NCI-H187 (cell line): ENCODE data around the gene TREM1.
"Not testable (repeated sequence)": the region's sequence is repeated elsewhere in the genome, so short reads cannot be mapped to it uniquely, and the experiment has no call there.

Source experiments
- DNase-seq, 2 experiments: peaks; one replicate each; lab custom pipeline; 2025; lab: John Stamatoyannopoulos, UW

Gene TREM1

DNA sequence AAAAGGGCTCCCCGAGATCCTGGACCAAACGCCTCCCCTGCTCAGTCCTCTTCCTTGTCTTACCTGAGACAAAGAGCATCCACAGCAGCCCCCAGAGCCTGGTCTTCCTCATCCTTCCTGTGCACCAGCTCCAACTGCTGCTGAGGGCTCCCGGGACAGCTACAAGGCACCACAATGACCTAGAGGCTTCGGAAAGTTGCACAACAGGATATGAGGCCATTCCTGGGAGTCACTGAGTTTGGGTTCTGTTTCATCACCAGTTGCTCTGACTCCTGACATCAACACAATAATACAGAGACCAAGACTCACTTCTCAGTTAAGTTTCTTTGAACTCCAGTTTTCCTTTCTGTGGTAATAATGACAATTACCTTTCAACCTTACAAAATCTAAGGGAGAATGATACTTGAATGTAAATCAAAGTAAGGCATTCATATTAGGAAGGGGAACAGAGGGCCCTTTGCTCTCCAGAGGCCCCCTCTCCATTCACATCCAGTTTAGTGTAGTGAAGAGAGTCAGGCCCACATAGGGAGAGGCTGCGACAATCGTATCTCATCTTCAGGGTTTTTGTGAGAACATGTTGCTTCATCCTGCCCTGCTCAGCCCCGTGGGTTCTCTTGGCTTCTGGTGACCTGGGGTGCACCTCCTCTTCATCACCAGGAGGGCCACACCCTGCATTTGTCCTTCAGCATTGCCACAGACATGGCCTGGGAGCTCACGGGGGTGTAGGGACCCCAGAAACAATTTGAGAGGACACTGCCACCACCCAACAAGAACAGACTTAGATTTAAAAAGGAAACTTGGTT is at the start of gene TREM1:
Gene TREM1 (minus strand): TSS at position 139 of the 803 bp plus-strand sequence. CDS start 27 bp downstream, at position 112.
- DNase-seq: no peak

DNA sequence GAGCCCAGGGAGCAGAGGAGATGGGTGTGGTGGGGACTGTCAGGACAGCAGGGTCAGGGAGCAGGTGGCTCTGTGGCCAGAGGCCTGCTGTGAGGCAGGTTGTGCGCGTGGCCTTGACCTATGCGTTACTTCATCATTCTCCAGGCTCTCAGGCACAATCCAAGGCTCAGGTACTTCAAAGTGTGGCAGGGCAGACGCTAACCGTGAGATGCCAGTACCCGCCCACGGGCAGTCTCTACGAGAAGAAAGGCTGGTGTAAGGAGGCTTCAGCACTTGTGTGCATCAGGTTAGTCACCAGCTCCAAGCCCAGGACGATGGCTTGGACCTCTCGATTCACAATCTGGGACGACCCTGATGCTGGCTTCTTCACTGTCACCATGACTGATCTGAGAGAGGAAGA is 49.5 kb upstream of the TREM1 start:
- no peak for DNase-seq

DNA sequence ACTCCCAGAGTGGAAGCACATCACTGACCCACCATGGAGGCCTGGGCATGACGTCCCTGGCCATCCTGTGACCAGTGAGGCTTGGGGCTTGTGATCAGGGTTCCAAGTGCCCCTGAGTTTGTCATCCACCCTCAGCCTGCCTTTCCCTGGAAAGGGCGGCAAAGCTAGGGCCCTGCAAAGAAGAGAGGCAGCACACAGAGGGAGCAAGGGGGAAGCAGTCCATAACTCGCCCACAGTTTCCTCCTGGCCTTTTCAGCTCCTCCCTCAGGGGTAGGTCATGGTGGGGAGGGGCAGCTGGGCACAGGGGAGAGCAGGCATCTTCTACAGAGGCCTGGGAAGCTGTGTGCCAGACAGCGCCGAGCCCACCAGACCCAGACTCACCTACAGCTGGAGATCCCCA is 48.8 kb upstream of the TREM1 start, which contains the start of gene NCR2:
Gene NCR2 (plus strand): TSS at position 313 of the 400 bp plus-strand sequence. CDS start 269 bp downstream, outside the sequence.
- DNase-seq: no peak

DNA sequence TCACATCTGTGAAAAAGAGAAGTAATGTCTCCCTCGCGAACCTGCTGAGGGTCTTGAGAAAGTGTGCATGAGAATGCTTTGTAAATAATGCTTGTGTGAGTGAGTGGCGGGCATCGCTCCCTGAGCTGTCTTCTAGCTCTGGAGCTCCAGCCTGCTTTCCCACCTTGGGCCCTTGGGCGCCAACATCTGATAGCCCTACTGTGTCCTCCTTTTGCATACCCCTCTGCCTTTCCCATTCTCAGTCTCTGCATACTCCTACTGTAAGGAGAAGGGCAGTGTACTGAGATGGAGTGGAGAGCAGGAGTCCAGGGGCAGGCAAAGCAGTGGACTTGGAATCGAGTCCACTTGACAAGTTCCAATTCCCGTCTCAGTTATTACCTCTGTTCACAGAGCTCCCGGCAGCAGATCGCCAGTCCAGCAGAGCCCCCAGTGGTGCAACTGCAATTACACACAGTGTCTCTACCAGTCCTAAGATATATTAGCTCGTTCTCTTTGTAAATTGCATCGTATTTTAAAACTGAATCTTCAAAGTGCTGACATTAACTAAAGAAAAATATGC is 48.1 kb upstream of the TREM1 start:
- DNase-seq: no peak

DNA sequence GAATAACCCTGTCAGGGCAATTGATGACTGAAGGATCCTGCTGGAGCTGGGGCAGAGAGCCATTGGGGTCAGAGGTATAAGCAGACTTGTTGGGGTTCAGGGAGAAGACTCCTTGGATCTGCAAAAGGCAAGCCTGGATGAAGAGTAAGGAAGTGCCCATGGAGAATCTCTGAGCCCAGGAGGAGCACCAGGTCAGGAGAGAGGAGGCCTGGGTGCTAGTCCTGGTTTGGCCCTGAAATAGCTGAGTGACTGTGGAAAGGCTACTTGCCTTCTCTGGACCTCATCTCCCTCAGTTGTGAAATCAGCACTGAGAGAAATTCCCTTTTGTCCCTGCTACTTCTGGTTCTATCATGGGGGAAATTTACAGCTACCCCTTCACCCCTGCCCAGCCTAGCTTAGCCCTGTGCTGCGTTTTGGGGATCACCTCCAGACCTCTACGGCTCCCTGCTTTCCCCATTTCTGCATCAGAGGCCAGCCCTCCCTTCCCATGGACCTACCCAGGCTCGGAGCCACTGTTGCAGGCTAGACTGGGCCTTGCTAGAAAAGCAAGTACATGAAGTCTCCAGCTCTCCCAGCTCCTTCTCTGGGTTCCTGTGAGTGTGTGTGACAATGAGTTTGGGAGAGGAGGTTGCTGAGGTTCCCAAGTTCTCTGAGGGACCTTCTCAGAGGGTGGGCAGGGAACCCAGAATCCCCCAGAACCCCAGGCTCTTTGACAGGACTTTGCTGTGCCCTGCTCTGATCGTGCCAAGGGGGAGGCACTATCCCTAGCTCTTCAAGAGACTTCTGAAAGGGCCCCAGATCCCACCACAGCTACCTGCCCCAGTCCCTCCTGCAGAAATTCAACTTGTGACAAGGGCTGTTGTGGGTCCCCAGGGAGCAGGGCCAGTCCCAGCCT is 46.6 kb upstream of the TREM1 start:
- DNase-seq: no peak

DNA sequence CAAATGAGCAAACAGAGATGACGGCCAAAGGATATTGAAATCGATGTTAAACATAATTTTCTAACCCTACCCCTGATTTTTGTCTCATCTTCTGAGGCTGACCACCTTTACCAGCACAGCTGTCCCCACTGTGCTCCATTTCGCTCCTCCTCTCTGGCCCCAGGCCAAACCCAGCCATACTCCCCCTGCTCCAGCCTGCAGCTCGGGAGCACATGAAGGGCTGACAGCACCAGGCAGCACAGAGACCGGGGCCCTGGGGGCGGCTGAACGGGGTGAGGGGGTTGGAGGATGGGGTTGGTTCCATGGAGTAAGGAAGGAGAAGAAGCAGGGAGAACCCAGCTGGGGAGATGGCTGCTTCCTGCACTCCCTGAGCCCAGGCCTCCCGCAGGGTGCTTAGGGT is 45.8 kb upstream of the TREM1 start:
- no peak for DNase-seq

DNA sequence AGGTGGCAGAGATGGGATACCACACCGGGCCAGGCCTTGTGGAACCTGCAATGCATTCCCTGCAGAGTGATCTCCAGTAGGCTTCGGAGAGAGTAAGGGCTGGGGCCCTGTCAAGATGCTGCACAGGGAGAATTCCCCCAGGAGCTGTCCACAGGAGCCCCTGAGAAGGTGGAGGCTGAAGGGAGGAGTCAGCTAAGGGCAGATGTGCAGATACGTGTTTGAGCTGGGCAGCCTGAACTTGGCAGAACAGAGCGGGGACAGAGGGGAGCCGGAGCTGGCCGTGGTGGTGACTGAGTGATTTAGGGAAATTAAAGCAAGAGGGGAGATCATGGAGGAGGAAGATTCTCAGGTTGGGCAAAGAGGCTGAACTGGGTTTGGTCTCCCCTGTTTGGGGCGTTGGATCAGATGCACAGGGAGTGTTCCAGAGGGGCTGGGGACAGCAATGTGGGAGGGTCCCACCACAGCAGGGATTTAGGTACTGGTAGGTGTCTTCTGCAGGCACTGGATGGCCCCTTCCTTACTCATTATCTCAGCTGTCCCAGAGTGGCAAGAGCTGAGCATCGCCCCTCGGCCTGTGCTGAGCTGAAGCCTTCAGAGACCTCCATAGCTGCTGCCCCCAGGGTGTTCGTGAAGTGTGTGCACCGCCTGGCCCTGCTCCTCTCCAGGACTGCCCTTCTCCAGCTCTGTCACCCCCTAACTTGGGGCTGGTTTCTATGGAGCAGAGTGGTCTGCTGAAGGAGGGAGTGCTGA is 45.1 kb upstream of the TREM1 start:
- DNase-seq: no peak

DNA sequence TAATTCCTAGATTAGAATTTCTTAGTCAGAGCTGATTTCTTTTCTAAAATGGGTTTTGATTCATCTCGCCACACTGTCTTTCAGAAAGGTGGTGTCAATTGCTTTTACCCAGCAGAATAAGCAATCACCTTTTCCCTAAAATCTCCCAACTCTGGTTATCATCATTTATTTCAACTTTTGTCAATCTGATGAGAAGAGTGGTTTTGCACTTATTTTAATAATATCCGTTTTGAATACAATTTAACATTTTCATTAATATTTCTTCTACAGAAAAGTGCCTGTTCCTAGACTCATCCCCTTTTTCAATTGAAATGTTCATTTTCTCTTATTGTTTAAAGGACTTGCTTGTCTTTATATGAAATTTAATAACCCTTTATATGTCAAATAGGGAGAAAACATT is 40.7 kb upstream of the TREM1 start:
- no peak for DNase-seq

DNA sequence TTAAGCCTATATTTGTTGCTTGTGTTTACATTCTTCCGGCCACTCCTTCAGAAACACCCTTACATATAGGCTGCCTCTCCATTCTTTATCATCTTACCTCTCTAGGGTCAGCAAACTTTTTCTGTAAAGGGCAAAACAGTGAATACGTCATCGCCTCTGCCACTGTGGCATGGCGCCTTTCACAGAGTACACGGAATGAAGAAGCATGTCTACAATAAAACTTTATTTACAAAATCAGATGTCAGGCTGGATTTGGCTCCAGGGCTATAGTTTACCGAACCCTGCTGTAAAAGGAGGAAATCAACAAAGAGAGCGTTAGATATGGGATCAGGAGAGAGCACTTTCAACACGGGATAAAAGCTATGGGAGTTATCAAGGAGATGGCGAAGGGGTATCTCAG is 39.6 kb upstream of the TREM1 start:
- DNase-seq: no peak

DNA sequence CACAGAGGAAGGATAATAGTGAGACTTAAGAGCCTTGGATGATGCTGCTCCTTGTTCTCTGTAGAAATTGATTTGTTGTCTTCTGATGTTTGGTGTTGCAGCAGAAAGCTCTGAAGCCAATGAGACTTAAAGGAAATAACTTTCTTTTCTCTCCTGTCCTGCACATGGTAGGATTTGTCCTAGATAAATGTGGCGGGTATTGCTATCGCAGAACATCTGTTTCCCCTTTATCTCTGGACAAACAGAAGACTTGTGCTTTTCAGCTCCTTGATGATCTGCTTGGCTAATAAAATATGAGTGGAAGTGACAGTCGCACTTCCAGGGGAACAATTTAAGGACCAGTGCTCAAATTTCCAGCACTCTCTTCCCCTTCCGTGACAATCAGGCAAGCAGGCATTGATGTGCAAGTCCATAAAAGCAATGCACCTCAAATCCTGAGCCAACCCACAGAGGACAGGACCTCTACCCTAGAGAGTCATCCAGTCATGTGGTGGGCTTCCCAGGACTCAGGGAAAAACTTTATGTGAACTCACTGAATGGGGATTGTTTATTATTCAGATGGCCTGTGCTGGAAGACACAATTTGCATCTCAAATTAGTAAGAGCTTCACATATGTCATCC is 39.1 kb upstream of the TREM1 start:
- no peak for DNase-seq

DNA sequence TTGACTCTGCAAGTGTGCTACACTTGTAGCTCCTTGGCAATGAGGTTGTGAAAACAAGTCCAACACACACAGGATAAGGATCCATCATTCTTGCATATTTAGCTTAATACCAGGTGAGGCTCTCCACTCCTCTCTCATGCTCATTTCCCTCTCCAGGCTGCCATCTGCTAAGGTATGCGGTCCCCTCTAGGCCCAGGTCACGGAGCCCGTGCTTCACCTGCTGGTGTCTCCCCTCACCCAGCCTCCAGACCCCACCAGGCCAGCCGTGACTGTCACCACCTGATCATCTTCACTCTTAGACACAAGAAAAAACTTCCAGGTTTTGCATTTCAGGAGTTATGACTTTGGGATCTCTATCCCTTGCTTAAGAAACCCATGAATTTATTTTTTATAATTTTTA is 34.7 kb upstream of the TREM1 start:
- DNase-seq: no peak

DNA sequence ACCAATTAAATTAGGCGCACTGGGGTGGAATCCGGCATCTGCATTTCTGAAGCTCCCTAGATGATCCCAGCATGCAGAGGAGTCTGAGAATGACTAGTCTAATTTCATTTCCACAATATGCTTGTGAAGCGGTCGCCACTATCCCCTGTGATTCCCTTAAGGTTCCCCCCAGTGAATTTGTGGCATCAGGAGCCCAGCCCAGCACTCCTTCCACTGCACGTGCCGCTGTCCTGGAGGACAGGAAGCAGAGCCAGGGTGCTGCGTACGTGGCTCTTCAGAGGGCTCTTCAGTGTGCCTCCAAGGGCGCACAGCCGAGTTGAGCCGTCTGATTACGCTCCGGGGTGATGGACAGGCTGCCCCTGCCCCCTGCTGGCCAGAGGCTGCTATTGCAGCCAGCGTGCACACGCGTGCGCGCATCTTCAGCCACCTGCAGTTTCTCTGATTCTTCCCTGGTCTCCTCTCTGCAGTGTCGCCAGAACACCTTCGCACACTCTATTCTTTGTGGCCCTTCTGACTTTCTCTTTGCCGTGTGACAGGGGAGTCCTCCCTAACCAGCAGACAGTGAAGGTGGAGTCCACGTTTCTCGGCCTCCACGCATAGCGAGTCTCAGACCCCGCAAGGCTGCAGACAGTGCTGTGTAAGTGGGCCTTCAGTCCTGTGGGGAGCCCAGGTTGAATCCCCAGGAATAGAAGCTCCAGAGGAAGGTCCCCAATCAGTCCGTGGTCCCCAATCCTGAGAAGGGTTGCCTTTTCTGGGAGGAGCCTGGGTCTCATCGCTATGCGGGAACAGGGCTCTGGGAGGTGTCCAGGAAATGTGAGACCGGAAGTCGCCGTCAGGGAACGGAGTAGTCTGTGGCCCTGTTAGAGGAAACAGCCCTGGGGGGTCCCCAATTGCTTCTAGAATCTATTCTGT is 32.4 kb upstream of the TREM1 start:
- DNase-seq: peak; percentile 87 to 91

DNA sequence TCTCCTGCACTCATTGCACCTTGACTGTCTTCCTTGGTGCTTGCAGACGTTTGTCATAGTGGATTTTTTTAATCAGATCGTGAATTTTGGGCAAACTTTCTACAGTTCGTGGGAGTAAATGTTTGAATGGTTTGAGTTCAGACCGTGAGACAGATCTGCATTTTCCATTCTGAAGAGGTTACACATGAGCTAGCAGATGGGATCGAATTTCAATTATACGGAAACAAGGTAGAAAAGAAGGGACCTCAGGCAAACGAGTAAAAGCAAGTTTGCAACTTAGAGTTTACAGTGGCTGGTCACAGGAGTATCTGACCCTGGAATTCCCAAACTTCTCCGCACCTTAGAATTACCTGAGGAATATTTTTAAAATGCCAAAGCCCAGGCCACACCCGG is 31.8 kb upstream of the TREM1 start:
- no peak for DNase-seq

DNA sequence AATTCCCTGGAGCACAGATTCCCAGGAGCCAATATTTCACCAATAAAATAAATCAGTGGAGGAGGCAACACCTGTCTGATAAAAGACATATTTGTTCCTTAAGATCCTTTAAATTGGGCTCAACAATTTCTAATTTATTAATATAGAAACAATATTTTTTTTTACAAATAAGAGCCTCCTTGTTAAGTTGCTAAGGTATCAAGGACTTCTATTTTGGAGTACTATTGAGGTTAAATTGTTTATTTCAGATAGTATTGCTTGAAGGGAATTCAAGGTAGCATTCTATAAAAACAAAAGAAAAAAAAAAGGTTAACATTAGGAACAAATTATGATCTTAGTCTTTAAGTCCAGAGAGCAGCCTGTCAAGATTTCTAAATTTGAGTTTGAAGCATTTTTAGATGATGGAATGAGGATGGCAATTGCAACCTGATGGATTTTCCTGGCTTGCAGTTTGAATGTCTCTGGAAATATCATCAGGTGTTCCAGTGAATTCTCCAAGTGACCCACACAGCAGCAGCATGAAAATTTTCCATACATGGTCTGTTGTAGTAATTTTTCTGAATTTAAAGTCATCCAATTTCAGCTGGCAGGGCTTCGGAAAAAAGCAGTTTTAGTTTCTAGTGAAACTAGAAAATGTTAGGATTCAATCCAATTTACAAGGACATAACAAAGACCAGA is 29.6 kb upstream of the TREM1 start:
- DNase-seq: no peak

DNA sequence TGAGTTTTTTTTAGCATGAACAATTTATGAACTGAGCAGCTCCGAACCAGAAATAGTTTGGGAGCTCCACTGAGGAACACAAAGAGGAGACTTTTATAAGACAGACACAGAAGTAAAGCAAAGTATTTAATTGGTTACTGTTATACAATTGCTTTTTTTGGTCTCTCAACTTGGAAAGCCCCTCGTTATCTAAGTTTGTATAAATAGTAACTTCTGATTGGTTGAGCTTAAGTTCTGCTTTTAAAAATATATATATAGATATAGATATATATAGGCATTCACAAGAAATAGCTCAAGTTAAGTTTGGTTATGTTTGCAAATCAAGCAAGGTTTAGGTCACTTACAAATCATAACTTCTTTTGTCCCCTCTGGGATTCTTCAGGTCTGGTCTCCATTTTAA is 28.7 kb upstream of the TREM1 start:
- no peak for DNase-seq

DNA sequence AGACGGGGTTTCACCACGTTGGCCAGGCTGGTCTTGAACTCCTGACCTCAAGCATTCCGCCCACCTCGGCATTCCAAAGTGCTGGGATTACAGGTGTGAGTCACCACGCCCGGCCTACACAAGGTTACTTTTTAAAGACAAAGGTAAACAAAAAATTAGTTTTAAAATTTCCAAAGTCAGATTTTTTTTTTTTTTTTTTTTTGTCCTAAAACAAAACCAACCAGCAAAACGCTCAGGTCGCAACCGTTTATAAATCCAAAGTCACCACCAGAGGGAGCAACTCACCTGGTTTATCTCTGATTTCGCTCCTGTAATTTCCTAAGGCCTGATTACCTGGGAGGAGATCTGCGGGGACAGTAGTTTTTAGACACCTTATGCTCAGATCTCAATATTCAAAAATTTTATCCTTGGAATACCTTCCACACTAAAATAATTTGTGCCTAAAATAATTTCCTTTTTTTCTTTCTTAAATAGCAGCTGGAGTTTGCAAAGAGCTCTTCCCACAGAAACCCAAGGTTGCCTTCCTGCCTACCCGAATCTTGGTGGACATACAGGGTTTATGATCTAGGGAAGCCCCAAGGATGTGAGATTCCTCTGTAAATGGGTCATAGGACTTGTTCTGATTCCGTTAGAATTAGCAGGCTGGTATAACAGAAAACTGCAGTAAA is 19.8 kb upstream of the TREM1 start:
- DNase-seq: peak; percentile 39 to 47

DNA sequence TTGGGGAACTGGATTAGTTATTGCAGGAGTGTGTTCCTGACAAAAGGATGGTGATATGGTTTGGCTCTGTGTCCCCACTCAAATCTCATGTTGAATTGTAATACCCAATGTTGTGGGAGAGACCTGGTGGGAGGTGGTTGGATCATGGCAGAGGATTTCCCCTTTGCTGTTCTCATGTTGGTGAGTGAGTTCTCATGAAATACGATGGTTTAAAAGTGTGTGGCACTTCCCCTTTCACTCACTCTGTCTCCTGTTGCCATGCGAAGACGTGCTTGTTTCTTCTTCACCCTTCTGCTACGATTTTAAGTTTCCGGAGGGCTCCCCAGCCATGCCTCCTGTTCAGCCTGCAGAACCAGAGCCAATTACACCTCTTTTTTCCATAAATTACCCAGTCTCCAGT is 16.2 kb upstream of the TREM1 start:
- DNase-seq: no peak

DNA sequence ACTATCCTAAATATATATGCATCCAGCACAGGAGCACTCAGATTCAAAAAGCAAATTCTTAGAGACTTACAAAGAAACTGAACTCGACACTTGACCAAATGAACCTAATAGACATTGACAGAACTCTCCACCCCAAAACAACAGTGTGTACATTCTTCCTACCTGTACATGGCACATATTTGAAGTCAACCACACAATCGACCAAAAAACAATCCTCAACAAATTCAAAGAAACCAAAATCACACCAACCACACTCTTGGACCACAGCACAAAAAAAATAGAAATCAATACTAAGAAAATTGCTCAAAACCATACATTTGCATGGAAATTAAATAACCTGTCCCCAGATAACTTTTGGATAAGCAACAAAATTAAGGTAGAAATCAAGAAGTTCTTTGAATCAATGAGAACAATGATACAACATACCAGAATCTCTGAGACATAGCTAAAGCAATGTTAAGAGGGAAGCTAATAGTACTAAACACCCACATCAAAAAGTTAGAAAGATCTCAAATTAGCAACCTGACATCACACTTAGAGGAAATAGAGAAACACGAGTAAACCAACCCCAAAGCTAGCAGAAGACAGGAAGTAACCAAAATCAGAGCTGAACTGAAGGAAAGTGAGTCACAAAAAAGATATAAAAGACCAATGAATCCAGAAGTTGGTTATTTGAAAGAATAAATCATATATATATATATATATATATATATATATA is 12.5 kb upstream of the TREM1 start:
- DNase-seq: no peak

DNA sequence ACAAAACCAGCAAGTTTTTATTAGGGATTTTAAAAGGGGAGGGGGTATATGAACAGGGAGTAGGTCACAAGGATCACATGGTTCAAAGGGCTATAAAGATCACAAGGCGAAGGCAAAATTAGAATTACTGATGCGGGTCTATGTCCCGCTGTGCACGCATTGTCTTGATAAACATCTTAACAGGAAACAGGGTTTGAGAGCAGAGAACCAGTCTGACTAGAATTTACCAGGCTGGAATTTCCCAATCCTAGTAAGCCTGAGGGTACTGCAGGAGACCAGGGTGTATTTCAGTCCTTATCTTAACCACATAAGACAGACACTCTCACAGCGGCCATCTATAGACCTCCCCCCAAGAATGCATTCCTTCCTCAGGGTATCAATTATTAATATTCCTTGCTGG is 10.8 kb upstream of the TREM1 start:
- DNase-seq: not testable (repeated sequence)
